ENCODE results near the gene EGLN1. TPM values are rescaled to one million over a fixed set of nuclear protein-coding genes. Genes with fewer than 3 reads are reported as not detected.
"Not testable (repeated sequence)": the region's sequence is repeated elsewhere in the genome, so short reads cannot be mapped to it uniquely, and the experiment has no call there.

EGLN1 gene
- polyA plus RNA-seq, 3 donors = 43.8 to 46.2 (median 46.0) TPM

- no peak for DNase-seq (ENCODE audit: low read depth in 3 of 3, low spot score in 2 of 3)
Measured at GRCh38 chr1:231372501-231372900, 49.6 kb downstream of the EGLN1 start.

- DNase-seq (ENCODE audit: low read depth in 3 of 3, low spot score in 2 of 3) = no peak
Measured at GRCh38 chr1:231369282-231369681, 52.8 kb downstream of the EGLN1 start.

GRCh38 chr1:231364192-231364591, 57.9 kb downstream of the EGLN1 start:
- DNase-seq (ENCODE audit: low read depth in 3 of 3, low spot score in 2 of 3) = no peak

- DNase-seq (ENCODE audit: low read depth in 3 of 3, low spot score in 2 of 3) = no peak
Measured at GRCh38 chr1:231363624-231364023, 58.5 kb downstream of the EGLN1 start.

- no peak for DNase-seq (ENCODE audit: low read depth in 3 of 3, low spot score in 2 of 3)
Measured at GRCh38 chr1:231362325-231362724, 59.8 kb downstream of the EGLN1 start.

- no peak for DNase-seq (ENCODE audit: low read depth in 3 of 3, low spot score in 2 of 3)
Measured at GRCh38 chr1:231359113-231359512, 63.0 kb downstream of the EGLN1 start.

- DNase-seq (ENCODE audit: low read depth in 3 of 3, low spot score in 2 of 3) = peak in 2 of 3 donors; percentile 39 to 49
Measured at GRCh38 chr1:231357831-231358354, 64.2 kb downstream of the EGLN1 start.

- DNase-seq (ENCODE audit: low read depth in 3 of 3, low spot score in 2 of 3) = no peak
Measured at GRCh38 chr1:231357187-231357772, 64.8 kb downstream of the EGLN1 start.

- DNase-seq (ENCODE audit: low read depth in 3 of 3, low spot score in 2 of 3) = no peak
Measured at GRCh38 chr1:231355171-231355570, 66.9 kb downstream of the EGLN1 start.

- no peak for DNase-seq (ENCODE audit: low read depth in 3 of 3, low spot score in 2 of 3)
Measured at GRCh38 chr1:231354330-231355020, 67.6 kb downstream of the EGLN1 start.

GRCh38 chr1:231353086-231353485, 69.0 kb downstream of the EGLN1 start:
- no peak for DNase-seq (ENCODE audit: low read depth in 3 of 3, low spot score in 2 of 3)

GRCh38 chr1:231351816-231352215, 70.3 kb downstream of the EGLN1 start:
- DNase-seq (ENCODE audit: low read depth in 3 of 3, low spot score in 2 of 3) = no peak

GRCh38 chr1:231348856-231349255, 73.2 kb downstream of the EGLN1 start:
- not testable (repeated sequence) for DNase-seq (ENCODE audit: low read depth in 3 of 3, low spot score in 2 of 3)

GRCh38 chr1:231348442-231348841, 73.6 kb downstream of the EGLN1 start:
- no peak for DNase-seq (ENCODE audit: low read depth in 3 of 3, low spot score in 2 of 3)

- no peak for DNase-seq (ENCODE audit: low read depth in 3 of 3, low spot score in 2 of 3)
Measured at GRCh38 chr1:231347961-231348360, 74.1 kb downstream of the EGLN1 start.

- no peak for DNase-seq (ENCODE audit: low read depth in 3 of 3, low spot score in 2 of 3)
Measured at GRCh38 chr1:231340328-231341013, 81.6 kb downstream of the EGLN1 start.

GRCh38 chr1:231338270-231339128, 83.6 kb downstream of the EGLN1 start, which contains the start of gene SPRTN:
Gene SPRTN, plus strand, starts transcription at chr1:231338293. Its CDS starts 91 bp downstream, at chr1:231338384.
- peak in 1 of 3 donors; percentile 36 for DNase-seq (ENCODE audit: low read depth in 3 of 3, low spot score in 2 of 3)

GRCh38 chr1:231337472-231338269, 84.4 kb downstream of the EGLN1 start, which contains the start of gene EXOC8:
Gene EXOC8, minus strand, starts transcription at chr1:231337852. Its CDS starts 107 bp downstream, at chr1:231337745.
- peak; percentile 98 to 99 (median 98) for DNase-seq (ENCODE audit: low read depth in 3 of 3, low spot score in 2 of 3)

GRCh38 chr1:231337043-231337471, 85.0 kb downstream of the EGLN1 start:
- DNase-seq (ENCODE audit: low read depth in 3 of 3, low spot score in 2 of 3) = no peak
